HG02970 (cell line): ENCODE measurements around the gene NCAM1.

Source experiments
- ATAC-seq: cut with Tn5 transposase; IDR thresholded peaks from one replicate; pipeline ENCODE4 v1.9.1; 2021; ENCODE audit warnings: mild to moderate bottlenecking, moderate library complexity, moderate number of reproducible peaks; ENCODE audit not compliant: unreplicated experiment, low FRiP score

NCAM1 gene

GRCh38 chr11:113082341-113082955 is 121.2 kb downstream of the NCAM1 start:
- ATAC-seq: no peak

- ATAC-seq: no peak
Observed at GRCh38 chr11:113083571-113083970, 122.4 kb downstream of the NCAM1 start.

GRCh38 chr11:113084297-113084696 is 123.1 kb downstream of the NCAM1 start:
- ATAC-seq: no peak

GRCh38 chr11:113085446-113085845 is 124.2 kb downstream of the NCAM1 start:
- ATAC-seq: no peak

GRCh38 chr11:113087706-113088105 is 126.5 kb downstream of the NCAM1 start:
- no peak for ATAC-seq

- no peak for ATAC-seq
Observed at GRCh38 chr11:113090716-113091480, 129.7 kb downstream of the NCAM1 start.

- ATAC-seq: no peak
Observed at GRCh38 chr11:113091481-113091780, 130.2 kb downstream of the NCAM1 start.

GRCh38 chr11:113096648-113097047 is 135.4 kb downstream of the NCAM1 start:
- ATAC-seq: no peak

GRCh38 chr11:113103932-113104690 is 142.9 kb downstream of the NCAM1 start:
- ATAC-seq: no peak

- ATAC-seq: no peak
Observed at GRCh38 chr11:113104691-113105251, 143.6 kb downstream of the NCAM1 start.

- no peak for ATAC-seq
Observed at GRCh38 chr11:113105592-113105991, 144.4 kb downstream of the NCAM1 start.

GRCh38 chr11:113106507-113106906 is 145.3 kb downstream of the NCAM1 start:
- ATAC-seq: no peak

- no peak for ATAC-seq
Observed at GRCh38 chr11:113110046-113110445, 148.8 kb downstream of the NCAM1 start.

- ATAC-seq: no peak
Observed at GRCh38 chr11:113111156-113111555, 149.9 kb downstream of the NCAM1 start.

GRCh38 chr11:113112307-113112706 is 151.1 kb downstream of the NCAM1 start:
- ATAC-seq: no peak

- no peak for ATAC-seq
Observed at GRCh38 chr11:113113801-113114704, 152.8 kb downstream of the NCAM1 start.

GRCh38 chr11:113114705-113115027 is 153.4 kb downstream of the NCAM1 start:
- no peak for ATAC-seq

- ATAC-seq: no peak
Observed at GRCh38 chr11:113118104-113118503, 156.9 kb downstream of the NCAM1 start.

- ATAC-seq: no peak
Observed at GRCh38 chr11:113119074-113119473, 157.9 kb downstream of the NCAM1 start.

GRCh38 chr11:113119966-113120736 is 158.9 kb downstream of the NCAM1 start:
- no peak for ATAC-seq
